SK-N-SH (cell line): ENCODE results near the gene ANO10.
"Not testable (repeated sequence)": the region's sequence is repeated elsewhere in the genome, so short reads cannot be mapped to it uniquely, and the experiment has no call there.

Experiments
- EP300 ChIP-seq, 2 experiments: IDR thresholded peaks; 2 replicates each; pipeline versions ENCODE4 v1.4.0 to v1.6.1; 2012; ENCODE audit warnings: borderline replicate concordance in 1 of 2, low read depth in 1 of 2, low read length in 1 of 2
- POLR2AphosphoS5 ChIP-seq: IDR thresholded peaks from 2 replicates; pipeline ENCODE4 v1.6.1; 2012; ENCODE audit warnings: low read depth, low read length
- RAD21 ChIP-seq: IDR thresholded peaks from 2 replicates; pipeline ENCODE4 v1.6.1; 2012; ENCODE audit warnings: mild to moderate bottlenecking, low read length
- SMC3 ChIP-seq: IDR thresholded peaks from 2 replicates; pipeline ENCODE4 v1.6.1; 2012; ENCODE audit warnings: low read depth, low read length, improper control_type of control experiment
- TF ChIP-seq, protein P1 (sequence below): fragments of 200-600 bp; sonication (generic); IDR thresholded peaks from 2 replicates; pipeline ENCODE4 v1.6.1; 2017; ENCODE audit warnings: antibody characterized with exemption, mild to moderate bottlenecking, moderate library complexity

GRCh38 chr3:43457038-43457437 is 164.8 kb downstream of the ANO10 start:
- TF ChIP-seq, protein P1, sequence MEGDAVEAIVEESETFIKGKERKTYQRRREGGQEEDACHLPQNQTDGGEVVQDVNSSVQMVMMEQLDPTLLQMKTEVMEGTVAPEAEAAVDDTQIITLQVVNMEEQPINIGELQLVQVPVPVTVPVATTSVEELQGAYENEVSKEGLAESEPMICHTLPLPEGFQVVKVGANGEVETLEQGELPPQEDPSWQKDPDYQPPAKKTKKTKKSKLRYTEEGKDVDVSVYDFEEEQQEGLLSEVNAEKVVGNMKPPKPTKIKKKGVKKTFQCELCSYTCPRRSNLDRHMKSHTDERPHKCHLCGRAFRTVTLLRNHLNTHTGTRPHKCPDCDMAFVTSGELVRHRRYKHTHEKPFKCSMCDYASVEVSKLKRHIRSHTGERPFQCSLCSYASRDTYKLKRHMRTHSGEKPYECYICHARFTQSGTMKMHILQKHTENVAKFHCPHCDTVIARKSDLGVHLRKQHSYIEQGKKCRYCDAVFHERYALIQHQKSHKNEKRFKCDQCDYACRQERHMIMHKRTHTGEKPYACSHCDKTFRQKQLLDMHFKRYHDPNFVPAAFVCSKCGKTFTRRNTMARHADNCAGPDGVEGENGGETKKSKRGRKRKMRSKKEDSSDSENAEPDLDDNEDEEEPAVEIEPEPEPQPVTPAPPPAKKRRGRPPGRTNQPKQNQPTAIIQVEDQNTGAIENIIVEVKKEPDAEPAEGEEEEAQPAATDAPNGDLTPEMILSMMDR: not testable (repeated sequence)
- not testable (repeated sequence) for TF ChIP-seq RAD21; SMC3; POLR2AphosphoS5; EP300 (IDR thresholded peaks at IDR 0.05; ENCODE audit: borderline replicate concordance in 1 of 2, low read depth in 1 of 2, low read length in 1 of 2)
